Endothelial cell of umbilical vein (primary cell): ENCODE data around the gene SETD3. TPM values are rescaled to one million over a fixed set of nuclear protein-coding genes. Genes with fewer than 3 reads are reported as not detected.

Experiments
- BruUV-seq: library from RNA; stranded (reverse); fragments of 400-500 nt; replicated peaks from 2 replicates; lab custom pipeline; 2021; lab: Mats Ljungman, UMichigan
- CTCF ChIA-PET: fragments of 300-600, 350-600 bp; sonication (Branson Sonifier 250); formaldehyde crosslinking; loops from one replicate; lab custom pipeline; 2021; ENCODE audit warnings: antibody characterized with exemption, inconsistent platforms; lab: Charles Lee
- POLR2A ChIA-PET: fragments of 300-600, 350-600 bp; sonication (Branson Sonifier 250); formaldehyde crosslinking; loops from one replicate; lab custom pipeline; 2021; ENCODE audit warnings: antibody characterized with exemption, inconsistent platforms; lab: Charles Lee
- DNase-seq: peaks from one replicate; pipeline ENCODE4 v3.0.0-alpha.2; 2011; ENCODE audit warnings: low read depth, low spot score
- FAIRE-seq: peaks from 2 replicates; lab custom pipeline; 2011; peaks lifted over from hg19 to GRCh38; lab: Jason Lieb, UNC
- H2AFZ ChIP-seq: 2 replicates; pipeline ENCODE4 v1.6.0; 2012; ENCODE audit warnings: low read depth, low read length, control low read depth, inconsistent platforms
- H3K27ac ChIP-seq: 2 replicates; pipeline ENCODE4 v1.5.1; 2011; ENCODE audit warnings: low read depth, mild to moderate bottlenecking, control low read depth, low read length, moderate library complexity; ENCODE audit not compliant: insufficient read depth
- H3K27me3 ChIP-seq, 2 experiments: 2 replicates each; pipeline versions ENCODE4 v1.6.0 to v1.6.1; 2011; ENCODE audit warnings: low read length in 2 of 2, mixed read lengths in 1 of 2; ENCODE audit not compliant: control insufficient read depth in 2 of 2, insufficient read depth in 2 of 2
- H3K36me3 ChIP-seq, 2 experiments: 2 replicates in 1 of 2; 3 replicates in 1 of 2; pipeline ENCODE4 v1.5.1; 2011; ENCODE audit warnings: low read length in 2 of 2, mild to moderate bottlenecking in 1 of 2, moderate library complexity in 1 of 2; ENCODE audit not compliant: control insufficient read depth in 2 of 2, insufficient read depth in 2 of 2; ENCODE audit errors: extremely low read depth in 1 of 2
- H3K4me1 ChIP-seq: 3 replicates; pipeline ENCODE4 v1.5.1; 2011; ENCODE audit warnings: mild to moderate bottlenecking, low read length; ENCODE audit not compliant: control insufficient read depth, insufficient read depth; ENCODE audit errors: extremely low read depth
- H3K4me2 ChIP-seq: 2 replicates; pipeline ENCODE4 v1.6.1; 2011; ENCODE audit warnings: low read length, control low read depth, mixed read lengths; ENCODE audit not compliant: insufficient read depth
- H3K4me3 ChIP-seq, 3 experiments: fragments of 200-600 bp in 1 of 3; sonication (generic), shearing (Covaris generic) in 1 of 3; replicated peaks in 1 of 3; 2 replicates each; pipeline ENCODE4 v1.5.1; 2011 to 2016; ENCODE audit warnings: control low read depth in 3 of 3, low read length in 3 of 3, mild to moderate bottlenecking in 2 of 3, inconsistent platforms in 1 of 3, low read depth in 1 of 3, moderate library complexity in 1 of 3; ENCODE audit not compliant: insufficient read depth in 1 of 3
- H3K79me2 ChIP-seq: 2 replicates; pipeline ENCODE4 v1.6.0; 2012; ENCODE audit warnings: low read length, inconsistent platforms; ENCODE audit not compliant: control insufficient read depth, insufficient read depth
- H3K9ac ChIP-seq: replicated peaks from 2 replicates; pipeline ENCODE3; 2011; ENCODE audit warnings: low read length, control low read depth; ENCODE audit not compliant: insufficient read depth; ENCODE audit errors: extremely low read depth
- H3K9me1 ChIP-seq: replicated peaks from 3 replicates; pipeline ENCODE4 v1.6.0; 2011; ENCODE audit warnings: mild to moderate bottlenecking, low read length; ENCODE audit not compliant: control insufficient read depth, insufficient read depth; ENCODE audit errors: extremely low read depth
- H3K9me3 ChIP-seq: replicated peaks from 2 replicates; pipeline ENCODE4 v1.5.1; 2012; ENCODE audit warnings: low read length, inconsistent platforms; ENCODE audit not compliant: control insufficient read depth, insufficient read depth
- H4K20me1 ChIP-seq: replicated peaks from 2 replicates; pipeline ENCODE3; 2011; ENCODE audit warnings: mild to moderate bottlenecking, low read length; ENCODE audit not compliant: control insufficient read depth, insufficient read depth; ENCODE audit errors: extremely low read depth
- EZH2 ChIP-seq: IDR thresholded peaks from 2 replicates; pipeline ENCODE4 v1.6.1; 2012; ENCODE audit warnings: borderline replicate concordance, low read depth, mild to moderate bottlenecking, moderate library complexity, low read length, inconsistent platforms; ENCODE audit not compliant: severe bottlenecking
- FOS ChIP-seq: IDR thresholded peaks from 2 replicates; pipeline ENCODE4 v1.6.1; 2011; ENCODE audit warnings: mild to moderate bottlenecking, low read length, moderate library complexity, borderline replicate concordance; ENCODE audit not compliant: insufficient read depth
- GATA2 ChIP-seq: IDR thresholded peaks from 2 replicates; pipeline ENCODE4 v1.7.0; 2011; ENCODE audit warnings: low read depth, mild to moderate bottlenecking, moderate library complexity, mixed read lengths, low read length; ENCODE audit not compliant: insufficient read length, insufficient read depth
- JUN ChIP-seq: IDR thresholded peaks from 2 replicates; pipeline ENCODE4 v1.6.1; 2011; ENCODE audit warnings: borderline replicate concordance, low read depth; ENCODE audit not compliant: insufficient read length, insufficient read depth
- MYC ChIP-seq: IDR thresholded peaks from one replicate; pipeline ENCODE4 v1.6.1; 2011; ENCODE audit warnings: mild to moderate bottlenecking, low read depth, low read length
- POLR2A ChIP-seq: IDR thresholded peaks from 2 replicates; pipeline ENCODE4 v1.6.1; 2012; ENCODE audit warnings: low read depth, mild to moderate bottlenecking, control low read depth, low read length
- POLR2AphosphoS5 ChIP-seq: IDR thresholded peaks from 2 replicates; pipeline ENCODE4 v1.6.1; 2012; ENCODE audit warnings: low read depth, mild to moderate bottlenecking, control low read depth, low read length, moderate library complexity; ENCODE audit not compliant: insufficient read depth
- dilution Hi-C: fragments of 300-500 bp; cut with MboI; formaldehyde crosslinking; loops from one replicate; pipeline ENCODE4 v1.15.0; 2019; ENCODE audit warnings: low sequenced_read_pairs; ENCODE audit not compliant: extremely low pct_ligation_motif_present
- intact Hi-C: fragments of 100-400 bp; cut with micrococcal nuclease; formaldehyde crosslinking; loops from one replicate; pipeline ENCODE4 v1.10.0; 2022
- polyA plus RNA-seq, 4 experiments: library from polyadenylated mRNA; depleted of rRNA in 3 of 4; stranded (reverse) in 3 of 4; unstranded in 1 of 4; fragments of >200 nt; gene quantifications; 2 replicates each; pipeline versions ENCODE4 v1.2.1 to v1.2.3, GENCODE V29; 2011 to 2012; ENCODE audit warnings: missing spikeins in 1 of 4
- total RNA-seq: library from RNA; stranded (reverse); gene quantifications from 2 replicates; pipeline ENCODE4 v1.2.3, GENCODE V29; 2021
- TF ChIP-seq, protein P1 (sequence below), 2 donors: IDR thresholded peaks; 1 replicate in 1 of 2; 2 replicates in 1 of 2; pipeline ENCODE4 v1.5.1; 2011; ENCODE audit warnings: low read length in 2 of 2, mild to moderate bottlenecking in 2 of 2, moderate library complexity in 2 of 2, control low read depth in 1 of 2, inconsistent platforms in 1 of 2, low read depth in 1 of 2; ENCODE audit not compliant: insufficient read depth in 1 of 2; ENCODE audit errors: extremely low read depth in 1 of 2
- TF ChIP-seq, protein P2 (sequence below): IDR thresholded peaks from 2 replicates; pipeline ENCODE4 v1.6.1; 2011; ENCODE audit not compliant: insufficient read depth, insufficient read length

Gene SETD3
- total and polyA plus RNA-seq, 2 donors (not counting 3 experiments of a cell fraction or from before 2014, with no cell fraction given): 18.1 to 53.1 TPM

DNA sequence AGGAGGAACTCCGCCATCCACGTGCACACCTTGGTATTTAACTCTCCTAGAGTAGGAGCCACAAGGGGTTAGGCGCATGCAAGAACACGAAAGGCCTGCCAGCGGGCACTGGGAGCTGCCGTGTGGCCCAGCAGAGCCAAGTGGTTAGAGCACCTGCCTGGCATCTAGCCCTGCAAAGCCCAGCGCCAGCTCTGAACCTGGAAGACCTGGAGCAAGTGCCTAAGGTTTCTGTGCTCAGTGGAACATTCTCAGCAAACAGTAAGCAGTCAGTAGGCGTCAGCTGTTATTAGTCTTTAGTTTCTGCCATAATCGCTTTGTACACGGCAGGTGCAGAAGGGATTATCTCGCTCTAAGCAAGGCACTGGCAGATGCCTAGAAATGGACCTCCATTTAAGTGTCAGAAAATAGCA is 55.4 kb downstream of the SETD3 start:
- Histone ChIP-seq H3K9me3 (no peaks in the 10 kb centered on the region), H3K4me1 (peaks cover 3% of the 10 kb centered on the region), H3K4me2 (no peak overlapping the region), H3K4me3 (no peak overlapping the region), H3K79me2 (peaks cover 7% of the 10 kb centered on the region), H3K27me3 (no peaks in the 10 kb centered on the region), H3K9me1 (no peaks in the 10 kb centered on the region), H3K36me3 (peaks cover 0 to 9% of the 10 kb centered on the region in 2 experiments), H3K27ac (no peak overlapping the region), H3K9ac (no peak overlapping the region), H4K20me1 (no peaks in the 10 kb centered on the region), H2AFZ (no peak overlapping the region)
- POLR2A ChIA-PET: no interaction called here
- CTCF ChIA-PET: interaction anchor here (1.7 to 2.8 kb wide), 3 partner anchors 9 to 36 kb away, joined by 5 to 13 read pairs (median 5); no protein-coding TSS in a partner anchor
- no peak for TF ChIP-seq GATA2
- no peak for TF ChIP-seq MYC
- intact Hi-C loops: no loop called here
- dilution Hi-C loops: no loop called here
- FAIRE-seq (no peak), DNase-seq (no peak)
- no TSS peak for BruUV-seq

DNA sequence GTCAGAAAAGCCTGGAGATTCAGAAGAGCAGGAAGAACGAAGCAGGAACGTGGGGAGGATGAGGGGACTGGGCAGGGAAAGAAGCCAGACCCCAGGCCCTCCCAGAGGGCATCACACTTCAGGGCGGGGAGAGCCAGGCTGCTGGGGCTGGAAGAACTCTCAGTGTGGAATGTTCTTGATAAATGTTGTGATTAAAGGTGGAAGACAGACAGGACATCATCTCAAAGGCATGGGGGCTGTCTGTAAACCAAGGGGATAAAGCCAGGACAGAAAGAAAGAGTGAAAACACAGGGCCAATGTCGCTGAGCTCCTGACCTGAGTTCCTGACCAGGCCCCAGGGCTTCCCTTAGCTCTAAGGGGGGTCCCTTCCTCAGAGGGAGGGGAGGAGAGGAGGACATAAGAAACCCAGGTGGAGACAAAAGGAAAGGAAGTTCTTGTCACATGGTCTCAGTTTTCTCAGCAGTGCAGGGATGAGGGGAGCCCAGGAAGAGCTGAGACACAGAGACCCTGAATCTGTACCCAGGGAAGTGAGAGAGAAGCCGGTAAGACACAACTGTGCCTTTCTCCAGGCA is 56.3 kb downstream of the SETD3 start:
- ChIA-PET POLR2A (no interaction called here), CTCF (interaction anchor here (2.8 kb wide), 1 partner anchor 8 kb away, joined by 13 read pairs; no protein-coding TSS in a partner anchor)
- H3K27ac ChIP-seq: no peak overlapping the region
- TF ChIP-seq, protein P1, sequence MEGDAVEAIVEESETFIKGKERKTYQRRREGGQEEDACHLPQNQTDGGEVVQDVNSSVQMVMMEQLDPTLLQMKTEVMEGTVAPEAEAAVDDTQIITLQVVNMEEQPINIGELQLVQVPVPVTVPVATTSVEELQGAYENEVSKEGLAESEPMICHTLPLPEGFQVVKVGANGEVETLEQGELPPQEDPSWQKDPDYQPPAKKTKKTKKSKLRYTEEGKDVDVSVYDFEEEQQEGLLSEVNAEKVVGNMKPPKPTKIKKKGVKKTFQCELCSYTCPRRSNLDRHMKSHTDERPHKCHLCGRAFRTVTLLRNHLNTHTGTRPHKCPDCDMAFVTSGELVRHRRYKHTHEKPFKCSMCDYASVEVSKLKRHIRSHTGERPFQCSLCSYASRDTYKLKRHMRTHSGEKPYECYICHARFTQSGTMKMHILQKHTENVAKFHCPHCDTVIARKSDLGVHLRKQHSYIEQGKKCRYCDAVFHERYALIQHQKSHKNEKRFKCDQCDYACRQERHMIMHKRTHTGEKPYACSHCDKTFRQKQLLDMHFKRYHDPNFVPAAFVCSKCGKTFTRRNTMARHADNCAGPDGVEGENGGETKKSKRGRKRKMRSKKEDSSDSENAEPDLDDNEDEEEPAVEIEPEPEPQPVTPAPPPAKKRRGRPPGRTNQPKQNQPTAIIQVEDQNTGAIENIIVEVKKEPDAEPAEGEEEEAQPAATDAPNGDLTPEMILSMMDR (IDR thresholded peaks at IDR 0.05; ENCODE audit: extremely low read depth in 1 of 2, insufficient read depth in 1 of 2, low read depth in 1 of 2, low read length in 2 of 2): no peak
- TF ChIP-seq MYC (no peak), JUN (no peak), GATA2 (no peak), POLR2AphosphoS5 (no peak), FOS (no peak), EZH2 (no peak), POLR2A (no peak)
- TF ChIP-seq, protein P2, sequence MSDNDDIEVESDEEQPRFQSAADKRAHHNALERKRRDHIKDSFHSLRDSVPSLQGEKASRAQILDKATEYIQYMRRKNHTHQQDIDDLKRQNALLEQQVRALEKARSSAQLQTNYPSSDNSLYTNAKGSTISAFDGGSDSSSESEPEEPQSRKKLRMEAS: no peak
- H2AFZ ChIP-seq: no peak overlapping the region
- DNase-seq (no peak), FAIRE-seq (no peak)
- H3K27me3 ChIP-seq: no peaks in the 10 kb centered on the region
- H4K20me1 ChIP-seq: no peaks in the 10 kb centered on the region
- no peak overlapping the region for H3K4me2 ChIP-seq
- BruUV-seq: no TSS peak
- no peak overlapping the region for H3K9ac ChIP-seq
- no peak overlapping the region for H3K4me3 ChIP-seq
- peaks cover 7% of the 10 kb centered on the region for H3K79me2 ChIP-seq
- H3K36me3 ChIP-seq: peaks cover 0 to 9% of the 10 kb centered on the region in 2 experiments
- H3K9me3 ChIP-seq: no peaks in the 10 kb centered on the region
- dilution Hi-C loops: no loop called here
- no peaks in the 10 kb centered on the region for H3K9me1 ChIP-seq
- H3K4me1 ChIP-seq: peaks cover 3% of the 10 kb centered on the region
- intact Hi-C loops: no loop called here
